HepG2 (cell line): ENCODE data around the gene ATP9A. TPM values are rescaled to one million over a fixed set of nuclear protein-coding genes. Genes with fewer than 3 reads are reported as not detected.

Source experiments
- ATAC-seq: fragments of 200-7000 bp; cut with Tn5 transposase; 3 replicates; pipeline ENCODE4 v1.9.1; 2020; ENCODE audit warnings: mild to moderate bottlenecking, moderate library complexity
- BruUV-seq: library from RNA; stranded (reverse); fragments of 400-500 nt; replicated peaks from 2 replicates; lab custom pipeline; 2021; lab: Mats Ljungman, UMichigan
- CTCF ChIA-PET: fragments of 300-600 bp; formaldehyde crosslinking; extraction: SDS; loops from one replicate; lab custom pipeline; 2021; ENCODE audit warnings: low total read pairs, inconsistent platforms, low intra/inter-chr PET ratio; lab: Yijun Ruan, JAX
- POLR2A ChIA-PET: fragments of 350-600 bp; sonication (Branson Sonifier 250); formaldehyde crosslinking; loops from one replicate; lab custom pipeline; 2020; ENCODE audit warnings: antibody characterized with exemption, inconsistent platforms; lab: Yijun Ruan, JAX
- DNase-seq: peaks from one replicate; pipeline ENCODE4 v3.0.0-alpha.2; 2015; ENCODE audit warnings: low spot score
- FAIRE-seq: peaks from 3 replicates; lab custom pipeline; 2011; peaks lifted over from hg19 to GRCh38; lab: Jason Lieb, UNC
- H2AFZ ChIP-seq: one replicate; pipeline ENCODE4 v1.6.1; 2011; ENCODE audit warnings: low read length, inconsistent platforms
- H3K27ac ChIP-seq: fragments of 300-600 bp; 3 replicates; pipeline ENCODE4 v1.8.0; 2011; ENCODE audit warnings: mixed run types, mild to moderate bottlenecking, mixed read lengths, low read length, inconsistent platforms; ENCODE audit not compliant: insufficient read depth; ENCODE audit errors: extremely low read length
- H3K27me3 ChIP-seq, 2 experiments: fragments of 200-600 bp in 1 of 2; 2 replicates in 1 of 2; 3 replicates in 1 of 2; pipeline versions ENCODE4 v1.6.0 to v1.8.0; 2011; ENCODE audit warnings: low read length in 2 of 2, mild to moderate bottlenecking in 2 of 2, moderate library complexity in 2 of 2, inconsistent platforms in 1 of 2; ENCODE audit not compliant: insufficient read depth in 2 of 2, control insufficient read depth in 1 of 2
- H3K36me3 ChIP-seq, 2 experiments: fragments of 200-600 bp in 1 of 2; replicated peaks in 1 of 2; 2 replicates in 1 of 2; 3 replicates in 1 of 2; pipeline versions ENCODE4 v1.5.1 to v1.8.0; 2011; ENCODE audit warnings: low read length in 2 of 2, inconsistent platforms in 1 of 2; ENCODE audit not compliant: insufficient read depth in 2 of 2, control insufficient read depth in 1 of 2
- H3K4me1 ChIP-seq: 2 replicates; pipeline ENCODE4 v1.5.1; 2012; ENCODE audit warnings: low read length, inconsistent platforms; ENCODE audit not compliant: insufficient read depth
- H3K4me2 ChIP-seq: 2 replicates; pipeline ENCODE4 v1.6.0; 2011; ENCODE audit warnings: low read depth, low read length, inconsistent platforms
- H3K4me3 ChIP-seq, 3 experiments: fragments of 200-600 bp in 1 of 3; sonication (generic), shearing (Covaris generic) in 1 of 3; replicated peaks in 1 of 3; 2 replicates each; pipeline ENCODE4 v1.5.1; 2011 to 2016; ENCODE audit warnings: low read length in 3 of 3, inconsistent platforms in 2 of 3, low read depth in 2 of 3, mild to moderate bottlenecking in 2 of 3, control low read depth in 1 of 3, mixed read lengths in 1 of 3; ENCODE audit not compliant: insufficient read depth in 1 of 3
- H3K79me2 ChIP-seq: one replicate; pipeline ENCODE4 v1.6.1; 2011; ENCODE audit warnings: low read length, inconsistent platforms; ENCODE audit not compliant: insufficient read depth
- H3K9ac ChIP-seq: 2 replicates; pipeline ENCODE4 v1.6.0; 2011; ENCODE audit warnings: mild to moderate bottlenecking, low read depth, low read length, inconsistent platforms; ENCODE audit not compliant: insufficient read depth
- H3K9me3 ChIP-seq: 2 replicates; pipeline ENCODE4 v1.5.1; 2012; ENCODE audit warnings: mild to moderate bottlenecking, low read length
- H4K20me1 ChIP-seq: 2 replicates; pipeline ENCODE4 v1.6.0; 2011; ENCODE audit warnings: inconsistent platforms, mild to moderate bottlenecking, low read length, moderate library complexity; ENCODE audit not compliant: insufficient read depth
- GTF3A ChIP-seq: sonication (generic); formaldehyde crosslinking; conservative IDR thresholded peaks from 2 replicates; pipeline ENCODE4 v1.4.0; 2020; ENCODE audit warnings: mild to moderate bottlenecking, missing genetic modification reagents
- HNRNPL ChIP-seq: fragments of 200-400 bp; formaldehyde crosslinking; IDR thresholded peaks from 2 replicates; pipeline ENCODE4 v1.6.1; 2017; ENCODE audit warnings: mild to moderate bottlenecking, low read depth, low read length
- NFATC3 ChIP-seq: sonication (generic); formaldehyde crosslinking; IDR thresholded peaks from 2 replicates; pipeline ENCODE4 v1.5.1; 2020; ENCODE audit warnings: mild to moderate bottlenecking, missing genetic modification reagents
- PAWR ChIP-seq: sonication (generic); formaldehyde crosslinking; IDR thresholded peaks from 2 replicates; pipeline ENCODE4 v1.4.0; 2020; ENCODE audit warnings: missing genetic modification reagents, mild to moderate bottlenecking, borderline replicate concordance
- PCBP2 ChIP-seq: fragments of 200-400 bp; formaldehyde crosslinking; optimal IDR thresholded peaks from 2 replicates; pipeline ENCODE3; 2018; ENCODE audit warnings: low read length, low read depth; ENCODE audit not compliant: poor library complexity, severe bottlenecking
- PITX1 ChIP-seq: sonication (generic); formaldehyde crosslinking; IDR thresholded peaks from 2 replicates; pipeline ENCODE4 v1.5.1; 2020; ENCODE audit warnings: mild to moderate bottlenecking, missing genetic modification reagents
- WIZ ChIP-seq: sonication (generic); formaldehyde crosslinking; IDR thresholded peaks from 2 replicates; pipeline ENCODE4 v1.5.1; 2020; ENCODE audit warnings: mild to moderate bottlenecking, missing genetic modification reagents
- ZFP1 ChIP-seq: IDR thresholded peaks from 2 replicates; pipeline ENCODE4 v1.6.1; 2016
- ZNF280B ChIP-seq: sonication (generic); formaldehyde crosslinking; IDR thresholded peaks from 2 replicates; pipeline ENCODE4 v1.5.0; 2020; ENCODE audit warnings: missing genetic modification reagents, mild to moderate bottlenecking, borderline replicate concordance
- ZNF496 ChIP-seq: sonication (generic); formaldehyde crosslinking; IDR thresholded peaks from 2 replicates; pipeline ENCODE4 v1.8.1; 2023; ENCODE audit warnings: mild to moderate bottlenecking, moderate library complexity, missing genetic modification reagents; ENCODE audit not compliant: insufficient replicate concordance
- WGBS: methylation state at CpG from one replicate; pipeline ENCODE4 v1.1.6; 2017; ENCODE audit warnings: low lambda C conversion rate; 5-methylcytosine and 5-hydroxymethylcytosine counted together
- in situ Hi-C: cut with HindIII; loops from 2 replicates; pipeline ENCODE4 v1.10.0; 2017; ENCODE audit warnings: low pct_unique_long_range_greater_than_20kb; ENCODE audit not compliant: extremely low pct_ligation_motif_present
- intact Hi-C: fragments of 100-400 bp; cut with micrococcal nuclease; formaldehyde crosslinking; loops from one replicate; pipeline ENCODE4 v1.10.0; 2022; ENCODE audit not compliant: unreplicated experiment
- polyA plus RNA-seq, 8 experiments: library from polyadenylated mRNA; depleted of rRNA in 3 of 8; stranded (reverse) in 7 of 8; unstranded in 1 of 8; fragments of >200 nt; fragmentation: Illumina TruSeq in 4 of 8; extraction: Trizol in 4 of 8; gene quantifications; 2 replicates each; pipeline versions ENCODE4 v1.2.1 to v1.2.3, GENCODE V29; 2011 to 2016; ENCODE audit warnings: low read depth in 4 of 8, missing spikeins in 1 of 8, mixed read lengths in 1 of 8; ENCODE audit not compliant: insufficient read depth in 1 of 8
- total RNA-seq, 5 experiments: library from RNA; depleted of rRNA; stranded (reverse); fragments of >200 nt; fragmentation: Illumina TruSeq; extraction: Trizol; gene quantifications; 2 replicates each; pipeline ENCODE4 v1.2.3, GENCODE V29; 2016; ENCODE audit warnings: low read depth in 1 of 5
- TF ChIP-seq, protein P1 (sequence below): sonication (generic); formaldehyde crosslinking; IDR thresholded peaks from 2 replicates; pipeline ENCODE4 v1.4.0; 2020; ENCODE audit warnings: missing genetic modification reagents
- TF ChIP-seq, protein P2 (sequence below): sonication (generic); formaldehyde crosslinking; conservative IDR thresholded peaks from 2 replicates; pipeline ENCODE4 v1.8.0; 2022; ENCODE audit warnings: low read depth, missing genetic modification reagents

ATP9A gene
- total and polyA plus RNA-seq, 2 of the 13 experiments (the other 11 are each of a cell fraction or from before 2014, with no cell fraction given), result 11.8 to 18.5 TPM

- ATAC-seq (no peak), DNase-seq (no peak)
- H3K27ac ChIP-seq, result peak overlapping the region; percentile 11
- no peak overlapping the region for H3K4me2 ChIP-seq
- POLR2A ChIA-PET, result interaction anchor here (1.3 kb wide), 1 partner anchor 10 kb away, joined by 5 read pairs; no protein-coding TSS in a partner anchor
- H3K9ac ChIP-seq, result no peak overlapping the region
- no peaks in the 10 kb centered on the region for H4K20me1 ChIP-seq
- in situ Hi-C loops, result loop anchor here (10.0 kb wide), 1 partner anchor 52 kb away; no protein-coding TSS in a partner anchor
- TF ChIP-seq ZNF280B (CRISPR knock-in tag) (no peak), ZNF496 (no peak), PCBP2 (no peak), NFATC3 (CRISPR knock-in tag) (no peak), PITX1 (CRISPR knock-in tag) (0 out of 2 replicates have a peak, but pooled peaks have one; percentile 12), ZFP1 (CRISPR knock-in tag) (no peak), GTF3A (CRISPR knock-in tag) (no peak), HNRNPL (0 out of 2 replicates have a peak, but pooled peaks have one; percentile 35), PAWR (CRISPR knock-in tag) (no peak), WIZ (CRISPR knock-in tag) (no peak)
- TF ChIP-seq, protein P1, sequence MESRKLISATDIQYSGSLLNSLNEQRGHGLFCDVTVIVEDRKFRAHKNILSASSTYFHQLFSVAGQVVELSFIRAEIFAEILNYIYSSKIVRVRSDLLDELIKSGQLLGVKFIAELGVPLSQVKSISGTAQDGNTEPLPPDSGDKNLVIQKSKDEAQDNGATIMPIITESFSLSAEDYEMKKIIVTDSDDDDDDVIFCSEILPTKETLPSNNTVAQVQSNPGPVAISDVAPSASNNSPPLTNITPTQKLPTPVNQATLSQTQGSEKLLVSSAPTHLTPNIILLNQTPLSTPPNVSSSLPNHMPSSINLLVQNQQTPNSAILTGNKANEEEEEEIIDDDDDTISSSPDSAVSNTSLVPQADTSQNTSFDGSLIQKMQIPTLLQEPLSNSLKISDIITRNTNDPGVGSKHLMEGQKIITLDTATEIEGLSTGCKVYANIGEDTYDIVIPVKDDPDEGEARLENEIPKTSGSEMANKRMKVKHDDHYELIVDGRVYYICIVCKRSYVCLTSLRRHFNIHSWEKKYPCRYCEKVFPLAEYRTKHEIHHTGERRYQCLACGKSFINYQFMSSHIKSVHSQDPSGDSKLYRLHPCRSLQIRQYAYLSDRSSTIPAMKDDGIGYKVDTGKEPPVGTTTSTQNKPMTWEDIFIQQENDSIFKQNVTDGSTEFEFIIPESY, result peak; percentile 19; the same call in 1 of the 2 replicates
- TF ChIP-seq, protein P2, sequence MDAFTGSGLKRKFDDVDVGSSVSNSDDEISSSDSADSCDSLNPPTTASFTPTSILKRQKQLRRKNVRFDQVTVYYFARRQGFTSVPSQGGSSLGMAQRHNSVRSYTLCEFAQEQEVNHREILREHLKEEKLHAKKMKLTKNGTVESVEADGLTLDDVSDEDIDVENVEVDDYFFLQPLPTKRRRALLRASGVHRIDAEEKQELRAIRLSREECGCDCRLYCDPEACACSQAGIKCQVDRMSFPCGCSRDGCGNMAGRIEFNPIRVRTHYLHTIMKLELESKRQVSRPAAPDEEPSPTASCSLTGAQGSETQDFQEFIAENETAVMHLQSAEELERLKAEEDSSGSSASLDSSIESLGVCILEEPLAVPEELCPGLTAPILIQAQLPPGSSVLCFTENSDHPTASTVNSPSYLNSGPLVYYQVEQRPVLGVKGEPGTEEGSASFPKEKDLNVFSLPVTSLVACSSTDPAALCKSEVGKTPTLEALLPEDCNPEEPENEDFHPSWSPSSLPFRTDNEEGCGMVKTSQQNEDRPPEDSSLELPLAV (CRISPR knock-in tag), result no peak
- TF ChIP-seq, all 625 proteins: peak for 3
- Histone ChIP-seq H3K79me2 (peaks cover 17% of the 10 kb centered on the region), H3K9me3 (no peaks in the 10 kb centered on the region), H3K4me3 (no peak overlapping the region), H2AFZ (no peak overlapping the region), H3K4me1 (peaks cover 62% of the 10 kb centered on the region), H3K36me3 (0 out of 5 replicates have a peak, but pooled peaks cover 0 to 2% of the 10 kb centered on the region in 2 experiments), H3K27me3 (no peaks in the 10 kb centered on the region)
- 94% methylated on average over 9 of the region's 10 CpGs for WGBS
- no peak for FAIRE-seq
- CTCF ChIA-PET, result no interaction called here
- BruUV-seq, result no TSS peak
- intact Hi-C loops, result no loop called here
These were observed 11.0 kb downstream of the ATP9A start for GRCh38 chr20:51757226-51757625.
